Femur (tissue), 1 donor: ENCODE results near the gene ZZZ3.
A peak's percentile ranks its signal among the peaks of the same experiment; 100 is the strongest.
"Not testable (repeated sequence)": the region's sequence is repeated elsewhere in the genome, so short reads cannot be mapped to it uniquely, and the experiment has no call there.

Experiments
- DNase-seq: peaks from one replicate; pipeline ENCODE4 v3.0.0-alpha.2; 2017

The ZZZ3 gene

DNA sequence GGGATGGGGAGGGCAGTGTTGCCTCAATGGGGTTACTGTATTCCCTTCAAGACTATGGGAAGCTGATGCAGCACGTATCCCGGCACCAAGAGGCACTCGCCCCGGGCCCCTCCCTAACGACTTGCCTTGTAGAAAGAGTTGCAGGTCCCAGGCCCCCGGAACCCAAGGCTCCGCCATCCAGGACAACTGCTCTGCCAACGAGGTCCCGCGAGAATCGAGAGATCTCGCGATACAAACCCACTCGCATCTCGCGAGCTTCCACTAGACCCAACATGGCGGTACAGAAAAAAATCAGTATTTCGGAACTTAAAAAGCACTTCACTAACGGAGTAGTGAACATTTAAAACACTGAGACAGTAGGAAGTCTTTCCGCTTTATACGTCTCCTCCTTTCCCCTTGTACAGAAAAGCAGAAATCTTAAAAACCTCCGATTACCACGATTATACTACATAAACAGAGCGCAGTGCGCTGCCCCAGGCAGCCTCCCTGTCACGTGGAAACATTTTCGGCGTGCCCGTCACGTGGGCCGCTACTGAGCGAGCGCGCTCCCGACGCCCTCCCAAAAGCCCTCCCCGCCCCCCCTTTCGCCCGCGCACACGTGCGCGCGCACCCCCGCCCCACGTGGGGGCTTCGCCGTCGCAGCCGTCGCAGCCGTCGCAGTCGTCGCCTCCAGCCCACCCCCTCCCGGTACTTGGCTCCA, at the start of gene ZZZ3:
Gene ZZZ3, minus strand, starts transcription at position 199 of the 700 bp plus-strand sequence. CDS start 49,304 bp downstream, outside the sequence.
- peak; percentile 96 for DNase-seq

GRCh38 chr1:77732090-77732489, 49.6 kb upstream of the ZZZ3 start:
- no peak for DNase-seq

DNA sequence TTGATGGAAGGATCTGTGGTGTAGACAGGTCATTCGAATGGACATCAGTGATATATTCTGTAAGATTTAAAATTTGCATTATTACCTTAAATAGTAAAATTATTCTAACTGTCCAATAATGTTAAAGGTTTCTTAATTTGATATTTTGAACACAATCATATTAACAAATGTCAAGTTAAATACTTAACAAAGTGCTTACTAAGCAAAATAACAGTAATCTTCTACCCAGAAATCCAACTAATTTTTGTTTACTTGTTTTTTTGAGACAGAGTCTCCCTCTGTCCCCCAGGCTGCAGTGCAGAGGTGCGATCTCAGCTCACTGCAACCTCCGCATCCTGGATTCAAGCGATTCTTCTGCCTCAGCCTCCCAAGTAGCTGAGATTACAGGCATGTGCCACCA, 43.2 kb upstream of the ZZZ3 start:
- DNase-seq: no peak

DNA sequence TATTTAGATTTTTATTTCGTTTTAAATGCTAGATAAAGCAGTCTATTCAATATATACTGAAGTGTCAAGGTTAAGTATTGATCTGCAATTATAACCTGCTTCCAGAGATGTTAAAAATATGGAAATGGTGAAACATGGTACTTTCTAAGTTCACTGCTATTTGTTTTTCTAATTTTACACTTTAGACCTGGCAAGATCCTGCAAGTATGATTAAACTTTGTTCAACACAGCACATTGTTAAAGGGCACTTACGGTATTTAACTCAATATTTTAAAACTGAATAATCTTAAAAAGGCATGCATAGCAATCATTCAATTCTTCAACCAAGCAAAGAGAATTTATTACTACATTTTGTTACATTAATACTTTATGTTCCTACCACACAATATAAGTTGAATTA, 35.7 kb upstream of the ZZZ3 start:
- no peak for DNase-seq

GRCh38 chr1:77716065-77716464, 33.6 kb upstream of the ZZZ3 start:
- no peak for DNase-seq

DNA sequence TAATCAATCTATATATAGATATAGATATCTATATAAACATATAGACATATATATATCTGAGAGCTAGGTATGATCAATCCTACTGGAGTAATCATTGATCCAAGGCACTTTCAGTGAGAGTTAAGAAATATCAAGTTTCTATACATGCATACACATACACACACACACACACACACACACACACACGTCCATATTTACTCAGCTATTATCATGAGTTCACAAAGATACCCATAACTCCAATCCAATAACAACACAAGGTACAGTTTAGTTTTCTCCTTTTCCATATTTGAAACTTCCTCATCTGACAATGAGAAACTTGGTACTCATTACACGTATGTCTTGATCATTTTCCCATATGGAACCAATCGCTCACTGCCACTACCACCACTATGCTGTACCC, 27.3 kb upstream of the ZZZ3 start:
- no peak for DNase-seq

- no peak for DNase-seq
Measured at GRCh38 chr1:77706321-77706720, 23.9 kb upstream of the ZZZ3 start.

GRCh38 chr1:77704736-77705135, 22.3 kb upstream of the ZZZ3 start:
- no peak for DNase-seq

DNA sequence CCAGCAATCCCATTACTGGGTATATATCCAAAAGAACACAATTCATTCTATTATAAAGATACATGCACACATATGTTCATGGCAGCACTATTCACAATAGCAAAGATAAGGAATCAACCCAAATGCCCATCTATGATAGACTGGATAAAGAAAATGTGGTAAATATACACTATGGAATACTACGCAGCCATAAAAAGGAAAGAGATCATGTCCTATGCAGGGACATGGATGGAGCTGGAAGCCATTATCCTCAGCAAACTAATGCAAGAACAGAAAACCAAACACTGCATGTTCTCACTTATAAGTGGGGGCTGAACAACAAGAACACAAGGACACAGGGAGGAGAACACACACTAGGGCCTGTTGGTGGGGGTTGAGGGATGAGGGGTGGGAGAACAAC, 17.2 kb upstream of the ZZZ3 start:
- not testable (repeated sequence) for DNase-seq

GRCh38 chr1:77697441-77697840, 15.0 kb upstream of the ZZZ3 start:
- no peak for DNase-seq

DNA sequence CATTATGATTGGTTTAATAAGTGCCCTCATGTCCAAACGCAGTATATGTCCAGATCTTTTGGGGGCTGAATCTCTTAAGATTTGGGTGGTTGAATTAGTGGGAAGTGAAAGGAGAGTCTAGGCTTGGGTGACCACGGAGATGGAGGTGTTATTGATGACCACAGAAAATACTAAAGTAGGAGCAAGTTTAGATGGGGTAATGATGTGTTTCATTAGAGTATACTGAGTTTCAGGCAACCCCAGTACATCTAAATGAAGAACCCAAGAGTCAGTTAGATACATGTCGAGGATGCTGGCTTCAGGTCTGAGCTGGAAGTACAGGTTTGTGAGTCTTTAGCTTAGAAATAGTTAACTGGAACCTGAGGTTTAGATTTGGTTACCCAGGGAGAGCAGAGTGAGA, 6.5 kb upstream of the ZZZ3 start:
- DNase-seq: no peak

DNA sequence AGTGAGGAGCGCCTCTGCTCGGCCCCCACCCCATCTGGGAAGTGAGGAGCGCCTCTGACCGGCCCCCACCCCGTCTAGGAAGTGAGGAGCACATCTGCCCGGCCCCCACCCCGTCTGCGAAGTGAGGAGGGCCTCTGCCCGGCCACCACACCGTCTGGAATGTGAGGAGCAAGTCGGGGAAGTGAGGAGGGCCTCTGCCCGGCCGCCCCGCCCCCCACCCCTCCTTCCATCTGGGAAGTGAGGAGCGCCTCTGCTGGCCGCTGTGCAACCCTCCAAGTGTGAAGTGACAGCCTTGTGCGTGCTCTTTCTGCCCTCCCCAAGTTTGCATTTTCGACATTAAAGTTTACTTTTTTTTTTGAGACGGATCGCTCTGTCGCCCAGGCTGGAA, 5.1 kb upstream of the ZZZ3 start:
- DNase-seq: peak; percentile 48

DNA sequence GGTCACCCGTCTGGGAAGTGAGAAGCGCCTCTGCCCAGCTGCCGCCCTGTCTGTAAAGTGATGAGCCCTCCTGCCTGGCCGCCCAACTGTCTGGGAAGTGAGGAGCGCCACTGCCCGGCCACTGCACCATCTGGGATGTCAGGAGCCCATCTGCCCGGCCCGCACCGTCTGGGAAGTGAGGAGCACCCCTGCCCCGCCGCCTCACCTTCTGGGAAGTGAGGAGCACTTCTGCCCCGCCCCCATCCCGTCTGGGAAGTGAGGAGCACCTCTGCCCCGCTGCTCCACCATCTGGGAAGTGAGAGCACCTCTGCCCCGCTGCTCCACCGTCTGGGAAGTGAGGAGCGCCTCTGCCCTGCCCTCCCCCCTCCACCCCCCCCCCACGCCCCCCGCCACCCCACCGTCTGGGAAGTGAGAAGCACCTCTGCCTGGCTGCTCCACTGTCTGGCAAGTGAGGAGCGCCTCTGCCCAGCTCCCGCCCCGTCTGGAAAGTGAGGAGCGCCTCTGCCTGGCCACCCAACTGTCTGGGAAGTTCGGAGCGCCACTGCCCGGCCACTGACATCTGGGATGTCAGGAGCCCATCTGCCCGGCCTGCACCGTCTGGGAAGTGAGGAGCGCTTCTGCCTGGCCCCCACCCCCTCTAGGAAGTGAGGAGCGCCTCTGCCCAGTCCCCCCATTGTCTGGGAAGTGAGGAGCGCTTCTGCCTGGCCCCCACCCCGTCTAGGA, 4.5 kb upstream of the ZZZ3 start:
- peak; percentile 28 for DNase-seq

DNA sequence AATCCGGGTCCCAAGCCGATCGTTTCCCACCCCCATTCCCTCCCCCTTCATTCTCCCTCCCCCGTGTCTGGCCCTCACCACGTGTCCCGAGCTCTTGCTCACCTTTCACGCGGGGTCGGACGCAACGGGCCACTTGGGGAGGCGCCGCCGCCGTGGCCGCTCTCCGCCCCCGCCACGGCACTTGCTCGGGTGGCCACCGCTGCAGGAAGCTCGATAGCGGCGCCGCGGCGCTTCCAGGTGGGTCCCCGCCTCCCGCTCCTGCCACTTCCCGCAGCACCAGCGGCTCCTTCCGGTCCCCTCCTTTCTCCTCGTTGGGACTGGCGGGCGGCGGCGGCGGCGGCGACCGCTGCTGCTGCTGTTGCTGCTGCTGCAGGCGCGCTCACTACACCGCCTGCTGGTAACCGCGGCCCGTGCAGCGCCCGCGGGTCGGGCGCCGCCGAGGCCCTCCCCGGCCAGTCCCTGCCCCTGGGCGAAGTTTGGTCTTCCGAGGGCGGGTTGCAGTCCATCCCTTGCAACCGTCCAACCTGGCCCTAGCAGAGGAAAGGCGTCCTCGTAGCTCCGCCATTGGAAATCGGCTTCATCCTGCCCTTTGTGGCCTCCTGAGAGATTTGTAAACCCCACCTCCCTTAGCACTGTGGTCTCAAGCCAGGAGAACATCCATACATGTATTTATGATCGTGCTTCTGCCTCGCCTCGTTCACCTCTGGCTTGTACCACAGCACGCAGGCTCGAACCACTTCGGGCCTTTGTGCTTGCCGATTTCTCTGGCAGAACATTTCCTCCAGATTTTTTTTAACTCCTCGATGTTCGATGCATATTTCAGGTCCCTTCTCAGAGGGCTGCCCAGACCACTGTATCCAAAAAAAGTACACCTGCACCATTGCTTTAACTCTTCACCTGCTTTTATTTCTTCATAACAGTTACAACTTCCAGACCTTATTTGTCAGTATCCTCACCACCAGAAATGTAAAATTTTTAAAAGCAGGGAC, 996 bp upstream of the ZZZ3 start:
- peak; percentile 96 for DNase-seq

DNA sequence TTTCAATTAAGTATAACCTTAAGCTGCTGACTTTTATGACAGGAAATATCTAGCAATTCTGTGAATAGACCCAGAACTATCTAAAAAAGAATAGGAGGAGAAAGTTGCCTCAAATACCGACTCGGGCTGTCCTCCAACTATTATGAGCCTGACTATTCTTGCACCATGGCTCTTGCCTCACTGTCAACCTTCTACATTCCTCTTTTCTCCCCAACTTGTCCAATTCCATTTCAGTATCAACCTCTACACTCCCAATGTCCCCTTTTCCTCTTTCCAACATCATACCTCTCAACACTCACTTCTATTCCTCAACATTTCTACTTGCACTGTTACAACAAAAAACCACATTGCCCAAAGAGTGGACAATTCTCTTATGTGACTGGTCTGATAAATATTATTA, 2.3 kb downstream of the ZZZ3 start:
- DNase-seq: no peak

DNA sequence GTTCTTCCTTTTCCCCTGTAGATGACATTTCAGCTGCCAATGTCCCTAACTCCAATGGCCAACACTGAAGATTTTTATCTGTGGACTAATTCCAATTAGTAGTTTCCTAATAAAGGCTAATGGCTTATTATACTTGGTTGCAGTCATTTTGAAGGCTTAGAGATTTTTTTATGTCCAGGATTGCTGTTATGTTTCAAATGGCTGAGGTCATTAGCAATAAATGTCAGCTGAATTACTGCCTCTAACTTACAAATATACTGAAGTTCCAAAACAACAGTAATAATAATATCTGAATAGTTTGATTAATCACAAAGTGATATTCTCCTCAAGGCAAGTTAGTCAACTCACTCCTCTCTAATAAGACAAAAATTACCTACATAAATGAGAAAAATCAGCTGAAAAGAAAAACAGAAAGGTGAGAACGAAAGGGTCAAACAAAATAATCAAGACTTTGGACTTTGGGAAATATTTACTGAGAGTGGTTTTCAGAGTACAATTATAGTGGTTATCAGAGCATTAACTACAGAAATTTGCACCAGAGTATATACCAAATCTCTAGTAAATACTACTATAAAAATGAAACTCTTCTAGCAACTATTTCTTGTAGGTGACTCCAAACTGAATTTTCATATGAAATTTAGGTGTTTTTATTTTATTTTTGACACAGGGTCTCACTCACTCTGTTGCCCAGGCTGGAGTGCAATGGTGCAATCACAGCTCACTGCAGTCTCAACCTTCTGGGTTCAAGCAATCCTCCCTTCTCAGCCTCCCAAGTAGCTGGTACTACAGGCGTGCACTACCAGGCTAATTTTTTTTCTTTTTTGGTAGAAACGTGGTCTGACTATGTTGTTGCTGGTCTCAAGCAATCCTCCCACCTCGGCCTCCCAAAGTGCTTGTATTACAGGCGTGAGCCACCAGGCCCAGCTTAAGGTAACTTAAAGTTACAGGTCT, 3.5 kb downstream of the ZZZ3 start:
- no peak for DNase-seq

DNA sequence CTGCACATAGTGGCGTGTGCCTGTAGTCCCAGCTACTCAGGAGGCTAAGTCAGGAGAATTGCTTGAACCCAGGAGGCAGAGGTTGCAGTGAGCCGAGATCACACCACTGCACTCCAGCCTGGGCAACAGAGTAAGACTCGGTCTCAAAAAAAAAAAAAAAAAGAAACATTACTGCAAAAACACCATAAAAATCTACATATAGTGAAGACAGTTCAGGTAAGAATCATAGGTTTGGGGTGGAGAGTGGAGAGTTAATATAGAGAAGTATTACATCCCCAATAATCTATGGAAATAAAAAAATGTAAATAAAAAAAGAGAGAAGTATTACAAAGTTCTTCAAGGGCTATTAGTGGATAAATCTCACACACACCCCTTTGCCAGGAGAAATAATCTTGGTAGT, 7.7 kb downstream of the ZZZ3 start:
- not testable (repeated sequence) for DNase-seq

DNA sequence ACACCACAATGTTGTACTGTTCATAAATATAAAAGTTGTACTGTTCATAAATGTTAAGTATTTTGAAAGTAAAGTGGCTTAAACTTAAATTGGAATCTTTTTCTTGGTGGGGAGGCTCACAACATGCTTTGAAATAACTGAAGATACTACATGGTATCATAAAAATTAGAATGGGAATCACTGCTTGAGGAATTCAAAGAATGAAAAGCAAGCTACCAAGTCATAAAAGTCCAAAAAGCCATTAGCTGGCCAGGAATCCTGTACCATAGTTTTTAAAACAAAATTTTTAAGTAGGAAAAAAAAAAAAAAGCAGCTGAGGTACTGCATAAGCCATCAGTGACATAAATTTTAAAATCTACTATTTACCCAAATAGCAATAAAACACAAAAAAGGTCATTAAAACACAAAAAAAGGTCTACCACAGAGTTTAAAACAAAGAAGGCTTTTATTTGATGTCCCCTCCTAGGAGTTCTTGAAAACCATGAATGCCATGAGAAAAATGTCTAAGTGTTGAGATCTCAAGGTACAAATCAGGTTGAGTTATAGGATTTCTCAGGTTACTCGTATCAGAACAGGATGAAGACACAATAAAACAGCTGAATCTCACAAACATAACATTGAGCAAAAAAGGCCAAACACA, 8.6 kb downstream of the ZZZ3 start:
- no peak for DNase-seq

DNA sequence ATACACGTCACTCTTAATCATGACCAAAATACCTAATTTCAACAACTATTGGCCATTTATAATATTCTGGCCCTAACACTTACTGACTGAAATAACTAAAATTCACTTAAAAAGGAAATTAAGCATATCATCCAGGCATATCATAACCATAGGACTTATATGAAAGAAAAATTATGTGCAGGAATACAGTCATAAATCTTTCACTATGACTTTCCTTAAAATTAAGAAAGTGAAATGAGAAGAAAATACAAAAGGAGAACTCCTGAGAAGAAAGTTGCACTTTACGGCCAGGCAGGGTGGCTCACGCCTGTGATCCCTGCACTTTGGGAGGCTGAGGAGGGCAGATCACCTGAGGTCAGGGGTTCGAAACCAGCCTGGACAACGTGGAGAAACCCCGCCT, 9.4 kb downstream of the ZZZ3 start:
- no peak for DNase-seq

- DNase-seq: no peak
Measured at GRCh38 chr1:77672374-77672773, 10.1 kb downstream of the ZZZ3 start.

DNA sequence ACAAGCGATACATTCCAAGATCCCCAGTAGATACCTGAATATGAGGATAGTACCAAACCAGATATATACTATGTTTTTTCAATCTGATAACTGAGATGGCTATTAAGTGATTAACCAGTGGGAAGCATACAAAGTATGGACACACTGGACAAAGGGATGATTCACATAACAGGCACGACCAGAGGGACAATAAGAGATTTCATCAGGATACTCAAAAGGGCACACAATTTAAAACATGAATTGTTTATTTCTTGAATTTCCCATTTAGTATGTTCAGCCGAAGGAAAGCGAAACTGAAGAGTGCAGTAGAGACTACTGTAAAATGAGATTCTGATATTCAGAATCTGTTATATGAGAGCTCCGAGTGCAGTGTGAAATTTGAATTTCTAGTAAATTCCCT, 10.6 kb downstream of the ZZZ3 start:
- DNase-seq: no peak

DNA sequence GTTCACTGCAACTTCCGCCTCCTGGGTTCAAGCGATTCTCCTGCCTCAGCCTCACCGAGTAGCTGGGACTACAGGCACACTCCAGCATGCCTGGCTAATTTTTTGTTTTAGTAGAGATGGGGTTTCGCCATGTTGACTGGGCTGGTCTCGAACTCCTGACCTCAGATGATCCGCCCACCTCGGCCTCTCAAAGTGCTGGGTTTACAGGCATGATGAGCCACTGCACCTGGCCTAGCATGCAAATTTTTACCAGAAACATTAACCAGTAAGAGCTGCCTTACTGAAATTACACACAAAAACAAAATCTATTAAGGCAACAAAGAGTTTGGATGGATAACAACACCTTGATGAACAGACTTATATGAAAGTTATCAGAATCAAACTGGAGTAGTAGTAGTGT, 12.1 kb downstream of the ZZZ3 start:
- DNase-seq: no peak
